ENCODE measurements around the gene GSG1L.

DNA sequence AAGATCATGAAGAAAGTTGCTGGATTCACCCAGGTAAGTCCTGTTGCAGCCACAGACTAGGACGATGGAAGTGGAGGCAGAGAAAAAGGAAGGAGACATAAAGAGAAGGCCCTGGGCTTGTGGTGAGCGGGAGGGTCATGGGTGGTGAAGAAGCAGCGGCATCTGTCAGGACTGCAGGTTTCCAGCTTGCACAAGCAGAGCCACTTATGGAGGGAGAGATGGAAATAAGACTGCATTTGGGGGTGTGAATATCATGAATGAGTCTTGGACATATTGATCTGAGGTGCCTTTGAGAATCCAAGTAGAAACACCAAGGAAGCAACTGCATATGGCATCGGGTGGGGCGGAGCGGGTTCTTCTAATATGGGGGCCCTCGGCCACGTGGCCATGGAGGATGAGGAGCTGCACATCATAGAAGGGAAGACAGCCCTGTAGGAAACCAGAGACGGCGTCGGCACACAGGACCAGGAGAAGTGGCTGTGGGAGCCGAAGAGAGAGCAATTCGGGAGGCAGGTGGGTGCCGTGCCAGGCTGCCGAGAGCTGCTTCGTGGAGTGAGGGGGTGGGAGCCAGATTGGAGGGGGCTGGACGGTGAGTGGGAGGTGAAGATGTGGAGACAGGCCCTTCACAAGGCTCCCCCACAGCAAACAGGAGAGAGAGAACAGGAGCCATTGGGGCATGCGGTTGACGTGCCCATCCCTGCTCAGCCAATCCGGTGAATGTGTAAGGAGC lies 243.5 kb downstream of the GSG1L start:
- TF ChIP-seq, protein P1, sequence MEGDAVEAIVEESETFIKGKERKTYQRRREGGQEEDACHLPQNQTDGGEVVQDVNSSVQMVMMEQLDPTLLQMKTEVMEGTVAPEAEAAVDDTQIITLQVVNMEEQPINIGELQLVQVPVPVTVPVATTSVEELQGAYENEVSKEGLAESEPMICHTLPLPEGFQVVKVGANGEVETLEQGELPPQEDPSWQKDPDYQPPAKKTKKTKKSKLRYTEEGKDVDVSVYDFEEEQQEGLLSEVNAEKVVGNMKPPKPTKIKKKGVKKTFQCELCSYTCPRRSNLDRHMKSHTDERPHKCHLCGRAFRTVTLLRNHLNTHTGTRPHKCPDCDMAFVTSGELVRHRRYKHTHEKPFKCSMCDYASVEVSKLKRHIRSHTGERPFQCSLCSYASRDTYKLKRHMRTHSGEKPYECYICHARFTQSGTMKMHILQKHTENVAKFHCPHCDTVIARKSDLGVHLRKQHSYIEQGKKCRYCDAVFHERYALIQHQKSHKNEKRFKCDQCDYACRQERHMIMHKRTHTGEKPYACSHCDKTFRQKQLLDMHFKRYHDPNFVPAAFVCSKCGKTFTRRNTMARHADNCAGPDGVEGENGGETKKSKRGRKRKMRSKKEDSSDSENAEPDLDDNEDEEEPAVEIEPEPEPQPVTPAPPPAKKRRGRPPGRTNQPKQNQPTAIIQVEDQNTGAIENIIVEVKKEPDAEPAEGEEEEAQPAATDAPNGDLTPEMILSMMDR (IDR thresholded peaks at IDR 0.05) = no peak
- TF ChIP-seq POLR2A (IDR thresholded peaks at IDR 0.05) = no peak

All from adrenal gland (tissue), 5 donors.